B cell (primary cell): ENCODE results near the gene FLNB. TPM values are rescaled to one million over a fixed set of nuclear protein-coding genes. Genes with fewer than 3 reads are reported as not detected.

Experiments used
- ATAC-seq: fragments of 200-7000 bp; cut with Tn5 transposase; one replicate; pipeline ENCODE4 v1.10.0; 2021; ENCODE audit warnings: low read depth, mild to moderate bottlenecking, moderate number of reproducible peaks, moderate library complexity
- CTCF ChIA-PET: fragments of 350-600 bp; sonication (Branson Sonifier 250); formaldehyde crosslinking; loops from one replicate; lab custom pipeline; 2021; ENCODE audit warnings: antibody characterized with exemption, inconsistent platforms; lab: Charles Lee
- POLR2A ChIA-PET: fragments of 350-600 bp; sonication (Branson Sonifier 250); formaldehyde crosslinking; loops from one replicate; lab custom pipeline; 2021; ENCODE audit warnings: antibody characterized with exemption; lab: Charles Lee
- DNase-seq: peaks from one replicate; pipeline ENCODE4 v3.0.0; 2013
- H2AFZ ChIP-seq: 2 replicates; pipeline ENCODE4 v1.6.1; 2012; ENCODE audit warnings: mild to moderate bottlenecking, low read depth, low read length; ENCODE audit not compliant: insufficient read depth, poor library complexity, severe bottlenecking
- H3K27ac ChIP-seq, 2 donors: 1 replicate in 1 of 2; 2 replicates in 1 of 2; pipeline ENCODE4 v1.5.1; 2012 to 2013; ENCODE audit warnings: low read length in 2 of 2, mild to moderate bottlenecking in 2 of 2, moderate library complexity in 1 of 2
- H3K27me3 ChIP-seq, 4 experiments: fragments of 200-600 bp in 1 of 4; sonication (generic) in 1 of 4; replicated peaks in 1 of 4; 1 replicate in 2 of 4; 2 replicates in 2 of 4; pipeline versions ENCODE4 v1.6.1 to v1.7.0; 2013 to 2016; ENCODE audit warnings: low read length in 3 of 4, mild to moderate bottlenecking in 2 of 4, mixed read lengths in 1 of 4, moderate library complexity in 1 of 4; ENCODE audit not compliant: insufficient read depth in 4 of 4, control insufficient read depth in 3 of 4; ENCODE audit errors: control extremely low read depth in 1 of 4
- H3K36me3 ChIP-seq, 2 experiments: replicated peaks in 1 of 2; 1 replicate in 1 of 2; 2 replicates in 1 of 2; pipeline versions ENCODE4 v1.6.1 to v1.7.1; 2013; ENCODE audit warnings: low read length in 1 of 2; ENCODE audit not compliant: insufficient read depth in 2 of 2, control insufficient read depth in 1 of 2; ENCODE audit errors: control extremely low read depth in 1 of 2, extremely low read depth in 1 of 2
- H3K4me1 ChIP-seq, 2 donors: fragments of 200-600 bp in 1 of 2; sonication (generic) in 1 of 2; 1 replicate in 1 of 2; 2 replicates in 1 of 2; pipeline versions ENCODE4 v1.5.1 to v1.6.1; 2013 to 2017; ENCODE audit warnings: low read length in 2 of 2; ENCODE audit not compliant: control insufficient read depth in 2 of 2, insufficient read depth in 2 of 2
- H3K4me2 ChIP-seq: replicated peaks from 2 replicates; pipeline ENCODE3; 2012; ENCODE audit warnings: mild to moderate bottlenecking, low read depth, low read length; ENCODE audit not compliant: poor library complexity, severe bottlenecking
- H3K4me3 ChIP-seq, 5 experiments: fragments of 200-600 bp in 1 of 5; sonication (generic) in 1 of 5; 1 replicate in 3 of 5; 2 replicates in 2 of 5; pipeline versions ENCODE4 v1.5.1 to v1.7.0; 2011 to 2016; ENCODE audit warnings: low read length in 4 of 5, mild to moderate bottlenecking in 4 of 5, low read depth in 2 of 5, control low read depth in 1 of 5, moderate library complexity in 1 of 5; ENCODE audit not compliant: insufficient read depth in 1 of 5; ENCODE audit errors: control extremely low read depth in 1 of 5, extremely low read depth in 1 of 5
- H3K79me2 ChIP-seq: fragments of 200-600 bp; sonication (generic); one replicate; pipeline ENCODE4 v1.6.0; 2016; ENCODE audit warnings: low read length; ENCODE audit not compliant: control insufficient read depth, insufficient read depth
- H3K9ac ChIP-seq: fragments of 200-600 bp; sonication (generic); 2 replicates; pipeline ENCODE4 v1.6.1; 2017; ENCODE audit warnings: mild to moderate bottlenecking, low read length, moderate library complexity
- H3K9me3 ChIP-seq, 3 donors: one replicate each; pipeline versions ENCODE4 v1.6.1 to v1.7.1; 2013; ENCODE audit warnings: low read length in 2 of 3; ENCODE audit not compliant: control insufficient read depth in 2 of 3, insufficient read depth in 1 of 3; ENCODE audit errors: control extremely low read depth in 1 of 3
- H4K20me1 ChIP-seq: 2 replicates; pipeline ENCODE4 v1.6.0; 2012; ENCODE audit warnings: mild to moderate bottlenecking, low read length; ENCODE audit not compliant: insufficient read depth, control insufficient read depth, poor library complexity, severe bottlenecking
- H3K27ac Mint-ChIP-seq: one replicate; pipeline ENCODE4 v1.8.0; 2021; ENCODE audit warnings: mixed read lengths
- H3K27me3 Mint-ChIP-seq: one replicate; pipeline ENCODE4 v1.8.0; 2021; ENCODE audit warnings: mixed read lengths
- H3K4me1 Mint-ChIP-seq: one replicate; pipeline ENCODE4 v1.8.0; 2021; ENCODE audit warnings: mixed read lengths
- H3K4me3 Mint-ChIP-seq: one replicate; pipeline ENCODE4 v1.8.0; 2021; ENCODE audit warnings: mixed read lengths
- H3K9me3 Mint-ChIP-seq: one replicate; pipeline ENCODE4 v1.8.0; 2022; ENCODE audit warnings: mixed read lengths; ENCODE audit not compliant: insufficient read depth
- EZH2 ChIP-seq: IDR thresholded peaks from 2 replicates; pipeline ENCODE4 v1.6.1; 2012; ENCODE audit warnings: borderline replicate concordance, low read depth, mild to moderate bottlenecking, moderate library complexity, low read length; ENCODE audit not compliant: insufficient read depth, poor library complexity, severe bottlenecking
- WGBS: methylation state at CpG from one replicate; pipeline ENCODE4 v1.1.5; 2013; ENCODE audit warnings: missing lambda C conversion rate; ENCODE audit not compliant: insufficient coverage; 5-methylcytosine and 5-hydroxymethylcytosine counted together
- intact Hi-C: fragments of 100-400 bp; cut with micrococcal nuclease; formaldehyde crosslinking; loops from one replicate; pipeline ENCODE4 v1.10.0; 2022
- polyA plus RNA-seq: library from polyadenylated mRNA; depleted of rRNA; stranded (reverse); fragments of >200 nt; gene quantifications from 2 replicates; pipeline ENCODE4 v1.2.3, GENCODE V29; 2012
- total RNA-seq, 2 donors: library from RNA; stranded (reverse); fragments of 120-200 nt in 1 of 2; gene quantifications; 1 replicate in 1 of 2; 2 replicates in 1 of 2; pipeline versions ENCODE4 v1.2.3 to v1.2.4, GENCODE V29; 2013 to 2022
- TF ChIP-seq, protein P1 (sequence below): fragments of 200-600 bp; IDR thresholded peaks from one replicate; pipeline ENCODE4 v1.8.0; 2022; ENCODE audit warnings: antibody characterized with exemption, mild to moderate bottlenecking

FLNB gene
- total and polyA plus RNA-seq, 2 donors (not counting 1 experiment from before 2014, with no cell fraction given): 25.5 to 28.3 TPM

DNA sequence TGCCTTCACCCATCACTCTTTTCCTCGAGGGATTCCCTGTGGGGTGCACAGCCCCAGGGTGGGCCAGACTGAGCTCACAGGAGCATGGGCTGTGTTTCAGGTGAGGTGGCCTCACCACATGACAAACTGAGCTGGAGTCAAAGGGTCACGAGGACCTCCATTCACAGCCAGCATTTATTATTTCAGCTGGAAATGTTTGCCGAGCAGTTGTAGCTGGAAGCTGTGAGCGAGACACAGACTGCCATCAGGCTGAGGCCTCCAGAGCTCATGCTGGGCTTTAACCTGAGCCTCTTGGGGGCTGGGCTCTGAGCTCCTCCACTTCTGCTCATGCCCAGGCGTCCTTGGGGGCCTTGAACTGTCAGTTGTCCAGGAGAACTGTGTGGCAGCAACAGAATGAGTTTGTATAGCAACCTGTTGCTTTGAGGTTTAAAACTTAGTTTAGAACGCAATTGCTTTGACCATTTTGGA is 57.5 kb downstream of the FLNB start:
- no peaks in the 10 kb centered on the region for H3K27me3 ChIP-seq
- H3K36me3 ChIP-seq: no peaks in the 10 kb centered on the region
- peaks cover 11% of the 10 kb centered on the region for H3K79me2 ChIP-seq
- no peak overlapping the region for H3K9ac ChIP-seq
- H4K20me1 ChIP-seq: peaks cover 3% of the 10 kb centered on the region
- ATAC-seq (no peak), DNase-seq (no peak)
- 97% methylated on average over 5 of the region's 6 CpGs for WGBS
- H3K4me3 ChIP-seq: no peak overlapping the region
- CTCF ChIA-PET: no interaction called here
- no peak overlapping the region for H3K27ac ChIP-seq
- no peak overlapping the region for H2AFZ ChIP-seq
- POLR2A ChIA-PET: no interaction called here
- Mint-ChIP-seq H3K27ac (no peak overlapping the region), H3K27me3 (no peaks in the 10 kb centered on the region), H3K4me1 (no peaks in the 10 kb centered on the region), H3K4me3 (no peak overlapping the region), H3K9me3 (no peaks in the 10 kb centered on the region)
- H3K4me1 ChIP-seq: no peaks in the 10 kb centered on the region
- H3K9me3 ChIP-seq: no peaks in the 10 kb centered on the region
- intact Hi-C loops: no loop called here
- no peak overlapping the region for H3K4me2 ChIP-seq
- TF ChIP-seq, protein P1, sequence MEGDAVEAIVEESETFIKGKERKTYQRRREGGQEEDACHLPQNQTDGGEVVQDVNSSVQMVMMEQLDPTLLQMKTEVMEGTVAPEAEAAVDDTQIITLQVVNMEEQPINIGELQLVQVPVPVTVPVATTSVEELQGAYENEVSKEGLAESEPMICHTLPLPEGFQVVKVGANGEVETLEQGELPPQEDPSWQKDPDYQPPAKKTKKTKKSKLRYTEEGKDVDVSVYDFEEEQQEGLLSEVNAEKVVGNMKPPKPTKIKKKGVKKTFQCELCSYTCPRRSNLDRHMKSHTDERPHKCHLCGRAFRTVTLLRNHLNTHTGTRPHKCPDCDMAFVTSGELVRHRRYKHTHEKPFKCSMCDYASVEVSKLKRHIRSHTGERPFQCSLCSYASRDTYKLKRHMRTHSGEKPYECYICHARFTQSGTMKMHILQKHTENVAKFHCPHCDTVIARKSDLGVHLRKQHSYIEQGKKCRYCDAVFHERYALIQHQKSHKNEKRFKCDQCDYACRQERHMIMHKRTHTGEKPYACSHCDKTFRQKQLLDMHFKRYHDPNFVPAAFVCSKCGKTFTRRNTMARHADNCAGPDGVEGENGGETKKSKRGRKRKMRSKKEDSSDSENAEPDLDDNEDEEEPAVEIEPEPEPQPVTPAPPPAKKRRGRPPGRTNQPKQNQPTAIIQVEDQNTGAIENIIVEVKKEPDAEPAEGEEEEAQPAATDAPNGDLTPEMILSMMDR: no peak
- no peak for TF ChIP-seq EZH2

DNA sequence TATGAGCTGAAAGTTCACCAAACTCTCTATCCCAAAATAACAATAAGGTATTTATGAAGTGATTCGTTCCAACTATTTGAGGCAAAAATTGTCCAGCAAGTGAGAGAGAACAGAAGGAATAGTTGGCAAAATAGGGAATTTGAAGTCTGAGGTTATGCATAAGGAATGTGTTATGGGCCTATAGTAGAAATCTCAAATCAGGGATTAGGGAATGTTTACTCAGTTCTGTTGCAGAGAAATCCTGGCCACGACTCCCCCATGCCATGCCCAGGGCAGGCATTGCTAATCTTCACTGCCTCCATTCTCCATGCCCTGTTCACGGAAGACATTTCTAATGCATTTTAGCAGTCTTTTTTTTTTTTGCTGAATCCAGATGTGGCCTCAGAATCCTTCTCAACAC is 58.6 kb downstream of the FLNB start:
- no peak for ATAC-seq
- Histone ChIP-seq H4K20me1 (no peaks in the 10 kb centered on the region), H3K27ac (no peak overlapping the region), H2AFZ (no peak overlapping the region), H3K36me3 (no peaks in the 10 kb centered on the region), H3K9ac (no peak overlapping the region), H3K9me3 (no peaks in the 10 kb centered on the region), H3K4me3 (no peak overlapping the region), H3K27me3 (no peaks in the 10 kb centered on the region), H3K4me1 (no peaks in the 10 kb centered on the region), H3K79me2 (peaks cover 7% of the 10 kb centered on the region), H3K4me2 (no peak overlapping the region)
- DNase-seq: no peak
- no peaks in the 10 kb centered on the region for H3K27me3 Mint-ChIP-seq
- no peak for TF ChIP-seq EZH2
- TF ChIP-seq, protein P1: no peak
- POLR2A ChIA-PET: no interaction called here
- 83% methylated on average over 1 of the region's 3 CpGs for WGBS
- H3K4me1 Mint-ChIP-seq: no peaks in the 10 kb centered on the region
- H3K4me3 Mint-ChIP-seq: no peak overlapping the region
- CTCF ChIA-PET: no interaction called here
- H3K27ac Mint-ChIP-seq: no peak overlapping the region
- H3K9me3 Mint-ChIP-seq: no peaks in the 10 kb centered on the region
- intact Hi-C loops: no loop called here
